AG09309 (cell line): ENCODE data around the gene MYO1D.
"Not testable (repeated sequence)": the region's sequence is repeated elsewhere in the genome, so short reads cannot be mapped to it uniquely, and the experiment has no call there.

Experiments used
- DNase-seq: peaks from one replicate; pipeline ENCODE4 v3.0.0-alpha.2; 2010; ENCODE audit warnings: low read depth
- H3K4me3 ChIP-seq: 2 replicates; pipeline ENCODE4 v1.5.1; 2011; ENCODE audit warnings: mild to moderate bottlenecking, low read depth, low read length, moderate library complexity; ENCODE audit not compliant: control insufficient read depth
- TF ChIP-seq, protein P1 (sequence below): IDR thresholded peaks from 2 replicates; pipeline ENCODE4 v1.5.1; 2011; ENCODE audit warnings: mild to moderate bottlenecking, low read depth, low read length, inconsistent platforms; ENCODE audit not compliant: insufficient read depth, control insufficient read depth; ENCODE audit errors: missing control alignments

Gene MYO1D

DNA sequence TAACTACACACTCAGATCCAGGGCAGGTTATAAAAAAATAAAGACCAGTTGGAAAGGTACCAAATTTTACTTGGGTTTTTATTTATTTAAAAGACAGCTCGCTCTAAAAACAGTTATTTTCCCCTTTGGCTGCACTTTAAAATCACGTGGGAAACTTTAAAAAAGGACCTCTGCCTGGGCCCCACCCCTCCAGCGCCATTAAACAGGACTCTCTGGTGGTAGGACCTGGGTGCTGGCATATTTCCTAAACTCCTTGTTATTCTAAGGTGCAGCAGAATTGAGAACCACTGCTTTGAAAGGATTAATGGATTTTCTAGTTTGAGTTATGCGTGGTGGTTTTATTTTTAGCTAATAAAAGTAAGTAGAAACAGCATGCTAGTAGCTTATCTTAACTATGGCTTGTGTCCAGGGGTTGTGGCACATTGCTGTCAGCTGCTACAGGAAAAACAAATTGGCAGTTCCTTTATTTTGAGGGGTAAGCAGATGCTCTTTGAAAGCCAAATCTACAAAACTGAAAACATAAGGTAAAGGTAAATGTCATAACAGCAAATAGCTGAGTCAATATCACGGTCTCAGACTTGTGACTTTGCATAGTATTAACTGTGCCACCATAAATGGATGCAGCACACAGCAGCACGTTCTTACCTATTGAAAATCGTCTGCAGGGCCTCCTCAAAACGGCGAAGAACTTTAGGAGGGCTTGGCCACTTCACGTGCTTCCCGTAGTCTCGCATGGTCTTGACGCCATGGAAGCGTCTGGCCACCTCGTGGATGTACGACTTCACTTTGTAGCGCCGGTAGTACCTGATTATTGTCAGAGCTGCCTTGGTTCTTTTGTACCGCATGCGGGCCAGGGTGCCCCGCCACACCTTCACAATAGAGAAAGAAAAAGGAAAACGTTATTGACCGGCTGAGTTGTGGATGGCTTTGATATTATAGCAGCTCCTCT is 218.2 kb downstream of the MYO1D start:
- no peak for DNase-seq
- TF ChIP-seq, protein P1, sequence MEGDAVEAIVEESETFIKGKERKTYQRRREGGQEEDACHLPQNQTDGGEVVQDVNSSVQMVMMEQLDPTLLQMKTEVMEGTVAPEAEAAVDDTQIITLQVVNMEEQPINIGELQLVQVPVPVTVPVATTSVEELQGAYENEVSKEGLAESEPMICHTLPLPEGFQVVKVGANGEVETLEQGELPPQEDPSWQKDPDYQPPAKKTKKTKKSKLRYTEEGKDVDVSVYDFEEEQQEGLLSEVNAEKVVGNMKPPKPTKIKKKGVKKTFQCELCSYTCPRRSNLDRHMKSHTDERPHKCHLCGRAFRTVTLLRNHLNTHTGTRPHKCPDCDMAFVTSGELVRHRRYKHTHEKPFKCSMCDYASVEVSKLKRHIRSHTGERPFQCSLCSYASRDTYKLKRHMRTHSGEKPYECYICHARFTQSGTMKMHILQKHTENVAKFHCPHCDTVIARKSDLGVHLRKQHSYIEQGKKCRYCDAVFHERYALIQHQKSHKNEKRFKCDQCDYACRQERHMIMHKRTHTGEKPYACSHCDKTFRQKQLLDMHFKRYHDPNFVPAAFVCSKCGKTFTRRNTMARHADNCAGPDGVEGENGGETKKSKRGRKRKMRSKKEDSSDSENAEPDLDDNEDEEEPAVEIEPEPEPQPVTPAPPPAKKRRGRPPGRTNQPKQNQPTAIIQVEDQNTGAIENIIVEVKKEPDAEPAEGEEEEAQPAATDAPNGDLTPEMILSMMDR, result no peak

DNA sequence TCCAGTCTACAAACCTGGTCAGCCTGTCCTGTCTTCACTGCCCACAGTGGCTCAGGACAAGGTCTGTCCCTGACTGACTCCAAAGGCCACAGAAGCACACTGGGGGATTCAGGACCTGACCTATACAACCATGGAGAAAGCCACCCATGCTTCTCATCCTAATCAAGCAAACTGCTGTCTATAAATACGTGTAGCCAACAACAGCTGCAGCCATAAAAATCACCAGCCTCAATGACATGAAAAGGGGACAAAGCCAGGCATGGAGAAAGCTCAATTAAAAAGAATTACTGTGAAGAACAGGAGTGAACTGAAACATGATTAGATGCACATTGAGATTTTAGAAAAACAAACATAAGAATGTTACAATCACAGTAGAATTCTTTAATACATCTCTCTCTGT is 220.0 kb downstream of the MYO1D start:
- H3K4me3 ChIP-seq, result no peak overlapping the region
- TF ChIP-seq, protein P1, result no peak
- DNase-seq, result no peak

More for the DNA sequence above, 218.2 kb downstream of the MYO1D start:
- no peak overlapping the region for H3K4me3 ChIP-seq

DNA sequence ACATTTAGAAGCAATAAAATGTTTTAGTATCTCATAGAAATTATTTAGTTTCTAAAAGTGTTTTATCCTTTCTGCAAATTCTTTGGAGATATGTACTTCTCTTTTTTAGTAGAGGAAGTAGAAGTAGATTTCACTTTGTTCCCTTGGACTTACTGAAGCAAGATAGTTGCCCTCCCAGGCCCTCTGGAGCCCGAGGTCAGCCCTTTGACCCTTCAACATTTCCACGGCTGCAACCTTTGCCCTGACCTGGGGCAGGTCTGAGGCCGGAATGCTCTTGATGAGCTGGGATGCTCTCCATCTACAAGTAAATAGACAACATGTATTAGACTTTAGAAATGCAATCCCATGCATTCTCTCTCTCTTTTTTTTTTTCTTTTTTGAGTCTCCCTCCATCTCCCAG is 222.6 kb downstream of the MYO1D start:
- TF ChIP-seq, protein P1, result no peak
- DNase-seq, result no peak
- H3K4me3 ChIP-seq, result no peak overlapping the region

DNA sequence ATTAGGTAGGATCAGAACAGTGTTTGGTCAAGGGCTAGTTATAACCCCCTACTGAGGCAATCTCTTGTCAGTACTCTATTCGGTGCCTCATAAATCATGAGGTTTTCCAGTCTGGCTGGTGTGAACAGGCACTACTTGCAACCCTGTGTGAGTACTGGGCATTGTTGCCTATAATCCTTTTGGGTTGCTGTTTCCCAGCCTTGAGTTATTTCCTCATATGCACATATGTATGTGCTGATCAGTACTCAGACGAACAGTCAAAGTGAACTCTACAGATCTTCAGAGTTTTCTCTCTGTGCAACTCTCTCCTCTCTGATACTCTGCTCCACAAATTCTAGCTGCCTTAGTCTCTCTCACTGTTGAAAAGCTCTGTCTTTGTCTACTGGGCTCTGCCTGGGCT is 225.8 kb downstream of the MYO1D start:
- no peak overlapping the region for H3K4me3 ChIP-seq
- TF ChIP-seq, protein P1, result no peak
- no peak for DNase-seq

DNA sequence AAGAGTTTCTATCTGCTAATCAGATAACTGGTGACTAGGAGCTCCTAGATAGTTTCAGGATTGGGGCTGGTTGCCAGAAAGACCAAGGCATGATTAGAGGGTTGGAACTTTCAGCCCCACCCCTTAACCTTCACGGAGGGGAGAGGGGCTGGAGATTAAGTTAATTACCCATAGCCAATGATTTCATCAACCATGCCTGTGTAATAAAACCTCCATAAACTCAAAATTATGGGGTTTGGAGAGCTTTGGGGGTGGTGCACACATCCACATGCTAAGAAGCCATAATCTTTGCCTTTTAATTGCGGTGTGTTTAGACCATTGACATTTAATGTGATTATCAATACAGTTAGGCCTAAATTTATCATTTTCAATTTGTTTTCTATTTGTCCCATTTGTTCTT is 228.5 kb downstream of the MYO1D start:
- no peak overlapping the region for H3K4me3 ChIP-seq
- DNase-seq, result no peak
- TF ChIP-seq, protein P1, result no peak

DNA sequence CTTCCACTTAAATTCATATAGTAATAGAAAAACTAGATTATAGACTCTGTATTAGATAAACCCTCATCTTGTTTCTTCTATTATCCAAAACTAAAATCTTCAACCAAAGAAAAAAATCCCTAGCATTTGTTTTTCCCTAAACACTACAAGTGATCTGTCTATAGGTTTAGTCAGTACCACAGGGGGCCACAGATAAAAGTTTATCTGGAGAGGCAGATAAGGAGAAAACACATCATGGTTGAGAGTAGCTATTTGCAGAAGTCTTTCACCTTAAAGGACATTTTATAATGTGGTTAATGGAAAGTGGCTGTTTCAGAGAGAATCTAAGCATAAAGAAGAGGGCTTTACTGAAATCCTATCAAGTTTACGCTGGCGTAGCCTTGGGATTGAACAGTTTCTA is 230.0 kb downstream of the MYO1D start:
- TF ChIP-seq, protein P1, result no peak
- DNase-seq, result no peak
- H3K4me3 ChIP-seq, result no peak overlapping the region

DNA sequence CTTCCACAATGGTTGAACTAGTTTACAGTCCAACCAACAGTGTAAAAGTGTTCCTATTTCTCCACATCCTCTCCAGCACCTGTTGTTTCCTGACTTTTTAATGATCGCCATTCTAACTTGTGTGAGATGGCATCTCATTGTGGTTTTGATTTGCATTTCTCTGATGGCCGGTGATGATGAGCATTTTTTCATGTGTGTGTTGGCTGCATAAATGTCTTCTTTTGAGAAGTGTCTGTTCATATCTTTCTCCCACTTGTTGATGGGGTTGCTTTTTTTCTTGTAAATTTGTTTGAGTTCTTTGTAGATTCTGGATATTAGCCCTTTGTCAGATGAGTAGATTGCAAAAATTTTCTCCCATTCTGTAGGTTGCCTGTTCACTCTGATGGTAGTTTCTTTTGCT is 235.4 kb downstream of the MYO1D start:
- not testable (repeated sequence) for H3K4me3 ChIP-seq, DNase-seq
